ENCODE data around the gene RNF152. TPM values are rescaled to one million over a fixed set of nuclear protein-coding genes. Genes with fewer than 3 reads are reported as not detected.
A peak's percentile ranks its signal among the peaks of the same experiment; 100 is the strongest.

The RNF152 gene
- total RNA-seq, 2 donors from 2014 or later = 7.7 to 11.3 TPM

DNA sequence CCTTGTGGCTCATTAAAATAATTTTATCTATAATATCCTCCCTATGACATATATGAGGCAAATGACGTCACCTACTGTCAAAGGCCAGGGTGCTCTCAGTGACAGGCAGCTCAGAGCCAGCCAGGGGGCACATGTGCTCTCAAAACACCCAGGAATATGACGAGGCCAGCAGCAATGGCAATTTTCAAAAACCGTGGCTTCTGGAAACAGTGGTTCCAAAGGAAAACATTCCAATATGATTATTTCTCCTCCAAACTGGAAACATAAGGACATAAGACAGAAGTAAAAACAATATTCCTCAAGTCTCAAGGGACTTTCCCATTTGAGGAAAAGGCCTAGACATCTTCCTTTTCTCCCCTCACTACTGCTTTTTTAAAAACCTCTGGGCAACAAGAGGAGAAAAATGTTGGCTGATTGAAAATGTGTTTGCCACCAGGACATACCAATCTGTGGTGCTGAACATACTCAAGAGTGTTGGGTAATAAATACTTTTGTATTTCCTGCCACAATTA is 40.8 kb downstream of the RNF152 start:
- H3K4me1 ChIP-seq = peaks cover 0 to 18% of the 10 kb centered on the region in 2 donors
- TF ChIP-seq, protein P1, sequence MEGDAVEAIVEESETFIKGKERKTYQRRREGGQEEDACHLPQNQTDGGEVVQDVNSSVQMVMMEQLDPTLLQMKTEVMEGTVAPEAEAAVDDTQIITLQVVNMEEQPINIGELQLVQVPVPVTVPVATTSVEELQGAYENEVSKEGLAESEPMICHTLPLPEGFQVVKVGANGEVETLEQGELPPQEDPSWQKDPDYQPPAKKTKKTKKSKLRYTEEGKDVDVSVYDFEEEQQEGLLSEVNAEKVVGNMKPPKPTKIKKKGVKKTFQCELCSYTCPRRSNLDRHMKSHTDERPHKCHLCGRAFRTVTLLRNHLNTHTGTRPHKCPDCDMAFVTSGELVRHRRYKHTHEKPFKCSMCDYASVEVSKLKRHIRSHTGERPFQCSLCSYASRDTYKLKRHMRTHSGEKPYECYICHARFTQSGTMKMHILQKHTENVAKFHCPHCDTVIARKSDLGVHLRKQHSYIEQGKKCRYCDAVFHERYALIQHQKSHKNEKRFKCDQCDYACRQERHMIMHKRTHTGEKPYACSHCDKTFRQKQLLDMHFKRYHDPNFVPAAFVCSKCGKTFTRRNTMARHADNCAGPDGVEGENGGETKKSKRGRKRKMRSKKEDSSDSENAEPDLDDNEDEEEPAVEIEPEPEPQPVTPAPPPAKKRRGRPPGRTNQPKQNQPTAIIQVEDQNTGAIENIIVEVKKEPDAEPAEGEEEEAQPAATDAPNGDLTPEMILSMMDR (IDR thresholded peaks at IDR 0.05) = no peak
- H3K27ac ChIP-seq = peak overlapping the region; percentile 24 to 40
- H3K4me3 ChIP-seq = no peak overlapping the region
- no peaks in the 10 kb centered on the region for H3K27me3 ChIP-seq
- H3K36me3 ChIP-seq = no peaks in the 10 kb centered on the region
- no peaks in the 10 kb centered on the region for H3K9me3 ChIP-seq
- DNase-seq (ENCODE audit: low spot score) = no peak

- no peaks in the 10 kb centered on the region for H3K27me3 ChIP-seq
- no peak for DNase-seq (ENCODE audit: low spot score)
- no peak overlapping the region for H3K27ac ChIP-seq
These were observed 41.5 kb downstream of the RNF152 start for GRCh38 chr18:61851279-61851678.

DNA sequence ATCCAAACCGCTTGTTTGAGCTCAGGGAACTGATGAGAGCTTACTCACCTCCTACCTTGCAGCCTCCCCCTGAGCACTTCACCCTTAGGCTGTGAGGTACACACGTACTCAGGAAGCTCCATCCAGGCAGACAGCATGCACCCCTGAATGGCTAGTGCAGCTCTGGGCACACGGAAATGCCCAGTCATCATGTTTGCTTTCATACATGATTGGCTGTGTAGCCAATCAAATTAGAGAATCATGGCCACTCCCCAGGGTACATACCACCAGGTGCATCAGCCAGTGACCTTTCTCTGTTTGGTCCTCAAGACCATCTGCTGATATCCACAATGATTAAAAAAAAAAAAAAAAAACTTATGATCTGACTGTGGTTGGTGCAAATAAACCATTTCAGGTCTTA is 42.1 kb downstream of the RNF152 start:
- H3K4me3 ChIP-seq = no peak overlapping the region
- no peaks in the 10 kb centered on the region for H3K9me3 ChIP-seq
- TF ChIP-seq, protein P1 (IDR thresholded peaks at IDR 0.05) = no peak
- no peak overlapping the region for H3K27ac ChIP-seq
- no peaks in the 10 kb centered on the region for H3K36me3 ChIP-seq
- DNase-seq (ENCODE audit: low spot score) = no peak
- H3K27me3 ChIP-seq = no peaks in the 10 kb centered on the region
- peaks cover 0 to 17% of the 10 kb centered on the region in 2 donors for H3K4me1 ChIP-seq

More at GRCh38 chr18:61851279-61851678, 41.5 kb downstream of the RNF152 start:
- Histone ChIP-seq H3K36me3 (no peaks in the 10 kb centered on the region), H3K9me3 (no peaks in the 10 kb centered on the region), H3K4me1 (peaks cover 0 to 18% of the 10 kb centered on the region in 2 donors), H3K4me3 (no peak overlapping the region)
- TF ChIP-seq, protein P1 (IDR thresholded peaks at IDR 0.05) = no peak

DNA sequence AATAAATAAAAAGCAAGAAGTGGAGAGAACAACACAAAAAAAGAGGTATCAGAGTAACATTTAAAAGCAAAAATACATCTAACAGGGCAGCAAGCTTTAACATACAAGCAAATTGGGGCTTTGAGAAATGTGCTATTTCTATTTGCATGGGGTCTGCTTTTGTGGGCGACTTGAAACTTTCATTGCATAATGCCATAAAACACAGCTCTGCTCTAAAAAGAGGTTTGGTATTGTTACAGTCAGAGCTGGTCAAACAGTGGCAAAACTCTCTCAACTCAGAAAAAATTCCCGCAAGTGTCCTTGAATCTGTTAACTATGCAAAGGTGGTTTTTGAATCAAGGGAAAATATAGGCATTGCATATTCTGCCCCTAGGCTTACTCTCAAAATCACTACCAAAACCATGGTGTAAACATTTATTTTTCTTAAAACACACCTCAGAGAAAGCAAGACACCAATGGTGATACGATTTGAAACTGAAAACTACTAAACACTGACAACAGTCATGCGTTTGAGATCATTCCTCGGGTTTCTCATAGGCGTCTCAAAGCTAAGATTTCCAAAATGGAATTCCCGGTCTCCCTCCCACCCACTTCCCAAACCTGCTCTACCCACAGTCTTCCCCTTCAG is 45.5 kb downstream of the RNF152 start:
- no peaks in the 10 kb centered on the region for H3K36me3 ChIP-seq
- DNase-seq (ENCODE audit: low spot score) = no peak
- H3K4me1 ChIP-seq = peaks cover 0 to 4% of the 10 kb centered on the region in 2 donors
- H3K9me3 ChIP-seq = no peaks in the 10 kb centered on the region
- H3K4me3 ChIP-seq = no peak overlapping the region
- H3K27ac ChIP-seq = no peak overlapping the region
- TF ChIP-seq, protein P1 (IDR thresholded peaks at IDR 0.05) = no peak
- no peaks in the 10 kb centered on the region for H3K27me3 ChIP-seq

DNA sequence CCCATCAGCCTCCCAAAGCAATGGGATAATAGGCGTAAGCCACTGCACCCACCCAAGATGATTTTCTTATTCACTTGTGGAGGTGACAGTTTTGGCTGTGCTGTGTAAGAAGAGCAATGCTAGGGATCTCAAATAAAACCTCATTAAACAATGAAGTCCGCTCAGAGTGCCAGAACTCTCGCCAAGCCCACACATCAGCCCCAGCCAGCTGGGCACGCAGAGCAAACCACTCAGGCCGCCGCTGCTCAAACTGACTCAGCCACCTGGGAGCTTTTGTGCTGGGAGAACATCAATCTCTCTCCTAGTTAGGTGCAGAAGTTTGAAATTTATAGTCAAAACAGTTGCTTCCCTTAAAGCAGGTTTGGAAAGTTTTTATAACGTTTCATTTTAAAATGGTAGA is 47.6 kb downstream of the RNF152 start:
- no peak overlapping the region for H3K4me3 ChIP-seq
- no peak for DNase-seq (ENCODE audit: low spot score)
- TF ChIP-seq, protein P1 (IDR thresholded peaks at IDR 0.05) = no peak
- peaks cover 0 to 6% of the 10 kb centered on the region in 2 donors for H3K4me1 ChIP-seq
- H3K9me3 ChIP-seq = no peaks in the 10 kb centered on the region
- no peaks in the 10 kb centered on the region for H3K36me3 ChIP-seq
- H3K27me3 ChIP-seq = no peaks in the 10 kb centered on the region
- H3K27ac ChIP-seq = no peak overlapping the region

- Histone ChIP-seq H3K4me1 (peaks cover 0 to 6% of the 10 kb centered on the region in 2 donors), H3K9me3 (no peaks in the 10 kb centered on the region), H3K4me3 (no peak overlapping the region), H3K27ac (no peak overlapping the region), H3K36me3 (no peaks in the 10 kb centered on the region), H3K27me3 (no peaks in the 10 kb centered on the region)
- DNase-seq (ENCODE audit: low spot score) = no peak
- TF ChIP-seq, protein P1 (IDR thresholded peaks at IDR 0.05) = no peak
These were observed 48.1 kb downstream of the RNF152 start for GRCh38 chr18:61844726-61845125.

Measured in right atrium auricular region (tissue), 2 donors.